CD4-positive, alpha-beta T cell treated with Interleukin-15 for 1 hour (primary cell): ENCODE results near the gene SCAMP2.
"Not testable (repeated sequence)": the region's sequence is repeated elsewhere in the genome, so short reads cannot be mapped to it uniquely, and the experiment has no call there.

Experiments
- DNase-seq: peaks from one replicate; pipeline ENCODE4 v3.0.0-alpha.2; 2020

Gene SCAMP2, protein sequence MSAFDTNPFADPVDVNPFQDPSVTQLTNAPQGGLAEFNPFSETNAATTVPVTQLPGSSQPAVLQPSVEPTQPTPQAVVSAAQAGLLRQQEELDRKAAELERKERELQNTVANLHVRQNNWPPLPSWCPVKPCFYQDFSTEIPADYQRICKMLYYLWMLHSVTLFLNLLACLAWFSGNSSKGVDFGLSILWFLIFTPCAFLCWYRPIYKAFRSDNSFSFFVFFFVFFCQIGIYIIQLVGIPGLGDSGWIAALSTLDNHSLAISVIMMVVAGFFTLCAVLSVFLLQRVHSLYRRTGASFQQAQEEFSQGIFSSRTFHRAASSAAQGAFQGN

DNA sequence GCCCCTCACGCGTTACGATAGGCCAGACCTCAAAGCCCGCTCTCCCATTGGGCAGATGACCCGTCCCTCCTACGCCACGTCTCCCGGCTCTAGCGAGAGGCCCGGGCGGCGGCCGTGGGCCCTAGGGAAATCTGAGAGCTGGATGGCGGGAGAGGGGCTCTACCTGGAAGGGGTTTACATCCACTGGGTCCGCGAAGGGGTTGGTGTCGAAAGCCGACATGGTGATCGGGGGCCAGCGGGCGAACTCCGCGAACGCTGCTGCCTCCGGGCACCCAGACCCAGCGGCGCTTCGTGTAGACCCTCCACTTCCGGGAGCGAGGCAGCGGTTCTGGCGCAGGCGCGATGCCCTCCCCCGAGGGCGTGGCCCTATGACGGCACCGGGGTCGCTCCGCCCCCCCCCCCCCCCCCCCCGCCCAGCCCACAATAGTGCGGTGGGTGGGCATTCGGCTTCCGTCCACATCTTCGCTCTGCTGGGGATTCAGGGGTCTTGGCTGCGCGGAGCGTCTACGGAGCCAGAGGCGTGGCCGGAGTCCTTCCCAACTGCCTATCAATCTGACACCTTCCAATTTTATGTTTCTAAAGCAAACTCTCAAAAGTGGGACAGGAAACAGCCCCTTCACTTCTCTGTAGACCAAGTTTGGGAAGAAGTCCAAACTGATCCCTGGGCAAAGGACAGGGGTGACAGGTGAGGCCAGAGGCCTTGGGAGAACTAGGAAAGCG lies at the start of gene SCAMP2:
TSS of gene SCAMP2 (minus strand) at position 330 of the 720 bp plus-strand sequence. CDS start at position 220, 110 bp downstream.
- peak; percentile 93 for DNase-seq

DNA sequence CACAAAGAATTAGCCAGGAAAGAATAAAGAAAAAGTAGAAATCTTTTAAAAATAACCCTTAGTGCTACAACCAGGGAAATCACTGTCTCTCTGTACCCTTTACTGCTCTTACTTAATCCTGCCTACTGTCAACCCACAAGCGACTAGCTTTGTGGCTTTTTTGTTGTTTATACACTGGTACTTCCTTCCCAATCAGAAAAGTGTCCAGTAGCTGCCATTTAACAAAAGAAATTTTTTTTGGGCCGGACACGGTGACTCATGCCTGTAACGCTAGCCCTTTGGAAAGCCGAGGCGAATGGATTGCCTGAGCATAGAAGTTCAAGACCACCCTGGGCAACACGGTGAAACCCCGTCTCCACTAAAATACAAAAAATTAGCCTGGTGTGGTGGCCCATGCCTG lies 47.3 kb upstream of the SCAMP2 start:
- DNase-seq: no peak

DNA sequence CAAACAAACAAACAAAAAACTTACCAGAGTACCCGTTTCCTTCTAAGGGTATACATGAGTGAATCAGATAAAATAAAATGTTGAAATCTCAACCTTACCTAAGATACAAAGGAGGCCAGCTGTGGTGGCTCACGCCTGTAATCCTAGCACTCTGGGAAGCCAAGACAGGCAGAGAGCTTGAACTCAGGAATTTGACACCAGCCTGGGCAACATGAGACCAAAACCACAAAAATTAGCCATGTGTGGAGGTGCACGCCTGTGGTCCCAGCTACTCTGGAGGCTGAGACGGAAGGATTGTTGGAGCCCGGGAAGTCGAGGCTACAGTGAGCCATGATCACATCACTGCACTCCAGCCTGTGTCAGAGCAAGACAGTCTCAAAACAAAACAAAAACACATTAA lies 44.5 kb upstream of the SCAMP2 start:
- no peak for DNase-seq

DNA sequence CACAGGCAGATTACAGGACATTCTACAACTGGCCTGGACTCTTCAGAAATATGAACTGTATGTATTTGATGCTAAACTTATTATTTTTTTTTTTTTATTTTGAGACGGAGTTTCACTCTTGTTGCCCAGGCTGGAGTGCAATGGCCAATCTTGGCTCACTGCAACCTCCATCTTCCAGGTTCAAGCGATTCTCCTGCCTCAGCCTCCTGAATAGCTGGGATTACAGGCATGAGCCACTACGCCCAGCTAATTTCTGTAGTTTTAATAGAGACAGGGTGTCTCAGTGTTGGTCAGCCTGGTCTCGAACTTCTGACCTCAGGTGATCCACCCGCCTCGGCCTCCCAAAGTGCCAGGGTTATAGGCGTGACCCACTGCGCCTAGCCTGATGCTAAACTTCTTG lies 40.6 kb upstream of the SCAMP2 start:
- DNase-seq: not testable (repeated sequence)

DNA sequence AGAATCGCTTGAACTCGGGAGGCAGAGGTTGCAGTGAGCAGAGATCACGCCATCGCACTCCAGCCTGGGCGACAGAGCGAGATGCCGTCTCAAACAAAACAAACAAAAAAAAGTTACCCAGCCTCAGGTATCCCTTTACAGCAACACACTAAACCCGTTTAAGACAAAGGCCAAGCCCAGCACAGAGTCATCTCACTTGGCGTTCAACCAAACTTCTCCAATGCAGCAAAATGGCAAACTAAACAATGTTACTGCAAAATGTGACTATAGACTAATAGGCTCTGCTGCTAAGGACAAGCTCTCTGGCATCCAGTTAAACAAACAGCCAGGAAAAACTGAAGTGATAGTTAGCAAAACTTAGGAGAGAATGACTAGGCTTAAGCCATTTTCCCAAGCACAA lies 39.9 kb upstream of the SCAMP2 start:
- DNase-seq: no peak

DNA sequence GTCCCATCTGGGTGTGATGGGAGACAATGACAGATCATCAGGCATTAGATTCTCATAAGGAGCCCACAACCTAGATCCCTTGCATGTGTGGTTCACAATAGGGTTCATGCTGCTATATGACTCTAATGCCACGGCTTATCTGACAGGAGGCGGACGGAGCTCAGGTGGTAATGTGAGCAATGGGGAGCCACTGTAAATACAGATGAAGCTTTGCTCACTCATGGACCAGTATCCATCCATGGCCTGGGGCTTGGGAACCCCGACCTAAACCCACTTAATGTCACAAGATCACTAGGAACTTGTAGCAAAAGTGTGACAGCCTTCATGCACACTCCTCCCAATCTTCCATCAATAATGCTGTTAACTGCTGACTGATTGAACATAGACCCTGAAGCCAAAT lies 35.5 kb upstream of the SCAMP2 start:
- DNase-seq: no peak

DNA sequence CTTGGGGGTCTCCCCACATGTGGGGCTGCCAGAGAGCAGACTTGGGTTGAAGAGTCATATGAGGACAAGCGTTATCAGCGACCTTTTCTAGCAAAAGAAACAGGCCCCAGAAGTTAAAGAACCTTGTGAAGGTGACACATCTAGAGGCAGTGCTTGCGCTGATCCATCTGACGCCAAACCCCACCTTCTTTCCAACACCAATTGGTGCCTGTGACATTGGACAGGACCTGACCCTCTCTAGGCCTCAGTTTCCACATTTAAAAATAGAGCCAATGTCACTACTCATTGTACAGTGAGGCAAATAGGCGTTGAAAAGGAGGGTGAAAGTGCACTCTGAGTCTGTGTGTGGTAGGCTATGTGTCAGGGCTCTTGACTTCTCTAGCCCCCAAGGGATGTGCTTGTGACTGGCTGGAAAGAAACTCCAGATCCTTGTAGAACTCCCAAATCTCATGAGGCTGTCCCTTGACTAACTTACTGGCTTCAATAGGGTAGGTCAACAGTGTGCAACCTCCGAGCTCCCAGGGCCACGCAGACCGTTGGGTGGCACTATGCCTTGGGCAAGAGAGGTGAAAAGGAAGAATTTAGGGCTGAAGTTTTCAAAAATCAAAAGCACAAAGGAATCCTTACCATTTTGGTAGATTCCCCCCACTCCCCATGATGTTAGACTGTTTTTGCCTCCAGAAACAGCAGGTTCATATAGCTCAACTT lies 34.2 kb upstream of the SCAMP2 start:
- no peak for DNase-seq

DNA sequence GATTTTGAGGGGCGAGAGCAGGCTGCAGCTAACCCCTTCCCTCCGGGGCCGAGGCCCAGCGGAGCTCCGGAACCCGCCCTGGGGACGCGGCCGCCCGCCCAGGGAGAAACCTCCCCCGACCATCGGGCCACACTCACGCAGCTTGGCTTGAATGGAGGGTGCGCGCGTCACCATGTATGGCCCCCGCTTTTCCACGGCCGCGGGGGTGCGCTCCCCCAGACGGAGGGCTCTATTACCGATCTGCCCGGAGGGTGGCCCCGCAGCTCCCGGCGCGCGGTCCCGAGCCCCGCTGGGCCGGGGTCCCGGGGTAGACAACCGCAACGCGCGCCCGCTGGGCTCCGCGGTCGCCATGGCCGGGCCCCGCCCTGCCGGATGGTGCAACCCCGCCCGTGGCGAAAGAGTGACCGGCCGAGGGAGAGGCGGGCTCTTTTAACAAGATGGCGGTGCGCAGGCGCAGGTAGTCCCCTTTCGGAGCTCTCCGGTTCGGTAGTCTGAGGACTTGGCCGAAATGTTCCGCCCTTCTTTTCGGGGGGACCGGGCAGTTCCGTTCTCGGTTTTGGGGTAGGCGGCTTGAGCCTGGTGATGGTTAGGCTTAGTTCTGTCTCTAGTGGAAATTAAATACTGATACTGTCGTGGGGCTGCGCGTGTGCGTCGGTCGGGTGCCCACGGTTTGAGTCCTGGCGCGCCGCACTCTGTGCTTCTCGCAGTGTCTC lies 33.4 kb upstream of the SCAMP2 start, which contains the start of gene FAM219B:
TSS of gene FAM219B (minus strand) at position 402 of the 713 bp plus-strand sequence. CDS start at position 351, 51 bp downstream.
- DNase-seq: peak; percentile 82

DNA sequence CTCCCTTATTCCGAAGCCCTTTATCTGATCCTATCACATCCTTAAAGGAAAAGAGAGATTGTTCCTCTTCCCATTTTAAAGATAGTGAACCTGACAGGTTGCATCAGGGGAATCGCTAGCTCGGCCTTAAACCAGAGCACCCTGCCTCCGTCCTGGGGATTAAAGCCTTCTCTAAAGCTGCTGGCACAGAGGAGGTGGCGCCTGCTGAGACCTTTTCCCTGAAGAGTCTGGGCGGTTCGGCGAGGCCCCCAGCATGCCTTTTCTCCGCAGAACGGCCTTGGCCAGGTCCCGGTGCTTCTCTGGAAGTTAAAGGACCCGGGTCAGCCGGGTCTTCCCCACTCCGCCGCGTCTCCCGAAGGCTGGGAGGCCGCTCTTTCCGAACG lies 32.9 kb upstream of the SCAMP2 start:
- DNase-seq: no peak

DNA sequence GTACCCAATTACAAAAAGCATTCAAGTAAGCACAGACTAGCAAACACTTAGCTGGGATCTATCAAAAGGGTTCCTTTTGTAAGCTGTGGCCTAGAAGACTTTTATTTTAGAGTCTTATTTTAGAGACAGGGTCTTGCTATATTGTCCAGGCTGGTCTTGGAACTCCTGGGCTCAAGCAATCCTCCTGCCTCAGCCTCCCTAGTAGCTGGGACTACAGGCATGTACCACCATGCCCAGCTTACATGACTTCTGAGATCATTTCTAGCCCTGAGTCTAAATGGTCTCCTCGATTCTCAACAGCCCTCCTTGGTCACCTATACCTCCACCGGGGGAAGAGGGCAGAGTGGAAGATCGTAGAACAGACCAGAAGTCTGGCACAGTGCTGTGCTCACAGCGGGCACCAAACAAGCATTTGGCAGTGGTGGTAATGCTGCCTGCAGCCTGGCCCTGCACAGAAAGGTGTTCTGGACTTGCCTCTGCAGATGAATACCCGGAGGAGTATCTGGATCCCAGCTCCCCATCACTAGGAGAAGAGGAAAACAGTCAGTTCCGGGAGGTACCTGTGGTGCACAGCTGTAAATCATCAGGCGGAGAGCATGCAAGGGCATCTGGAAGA lies 31.1 kb upstream of the SCAMP2 start:
- DNase-seq: no peak

DNA sequence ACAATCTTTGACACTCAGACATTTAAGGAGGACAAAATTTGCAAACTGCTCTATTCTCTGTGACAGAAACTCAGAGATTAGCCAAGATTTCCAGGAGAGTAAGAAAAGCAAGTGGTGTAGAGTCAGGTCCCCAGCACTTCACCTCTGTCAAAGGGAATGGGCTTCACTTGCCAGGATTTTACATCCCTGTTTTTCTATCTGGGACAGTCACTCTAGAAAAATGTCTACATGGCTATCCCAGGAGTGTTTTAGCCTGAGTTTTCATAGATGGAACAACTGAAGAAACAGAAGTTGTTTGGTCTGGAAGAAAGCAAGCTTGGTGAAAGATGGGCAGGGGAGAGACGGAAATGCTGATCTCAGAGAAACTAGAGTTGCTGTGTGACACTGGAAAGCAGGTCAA lies 30.5 kb upstream of the SCAMP2 start:
- DNase-seq: no peak

DNA sequence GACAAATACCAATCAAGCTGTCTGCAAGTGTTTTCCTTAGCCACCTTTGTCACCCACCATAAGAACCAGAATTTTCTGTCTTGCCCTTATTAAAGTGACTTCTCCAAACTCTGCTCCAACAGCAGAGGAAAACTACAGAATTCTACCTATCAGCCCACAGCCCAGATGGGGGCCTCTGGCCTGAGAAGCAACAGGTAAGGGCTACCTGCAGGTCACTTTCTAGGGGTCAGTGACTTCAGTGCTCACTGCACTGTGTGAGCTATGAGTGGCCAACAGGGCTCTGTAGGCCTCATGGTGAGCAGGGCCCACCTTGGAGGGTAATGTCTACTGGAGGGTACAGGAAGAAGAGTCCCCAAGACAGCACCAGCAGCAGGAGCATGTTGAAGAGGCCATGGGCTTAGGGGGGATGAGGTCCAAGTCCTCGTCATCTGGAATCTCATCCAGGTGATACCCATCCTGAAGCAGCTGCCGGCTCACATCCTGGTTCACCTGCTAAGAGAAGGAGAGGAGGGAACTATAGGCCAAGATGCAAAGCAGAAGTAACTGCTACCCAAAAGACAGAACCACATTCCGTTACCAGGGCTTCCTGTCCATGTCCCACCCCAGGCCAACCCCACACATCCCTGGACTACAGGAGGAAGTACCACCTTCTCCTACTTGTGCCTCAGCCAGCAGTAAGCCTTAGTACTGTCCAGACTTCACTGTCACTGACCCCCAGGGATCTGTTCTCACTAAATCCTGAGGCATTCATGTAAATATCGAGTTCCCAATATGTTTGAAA lies 29.3 kb upstream of the SCAMP2 start:
- DNase-seq: no peak

DNA sequence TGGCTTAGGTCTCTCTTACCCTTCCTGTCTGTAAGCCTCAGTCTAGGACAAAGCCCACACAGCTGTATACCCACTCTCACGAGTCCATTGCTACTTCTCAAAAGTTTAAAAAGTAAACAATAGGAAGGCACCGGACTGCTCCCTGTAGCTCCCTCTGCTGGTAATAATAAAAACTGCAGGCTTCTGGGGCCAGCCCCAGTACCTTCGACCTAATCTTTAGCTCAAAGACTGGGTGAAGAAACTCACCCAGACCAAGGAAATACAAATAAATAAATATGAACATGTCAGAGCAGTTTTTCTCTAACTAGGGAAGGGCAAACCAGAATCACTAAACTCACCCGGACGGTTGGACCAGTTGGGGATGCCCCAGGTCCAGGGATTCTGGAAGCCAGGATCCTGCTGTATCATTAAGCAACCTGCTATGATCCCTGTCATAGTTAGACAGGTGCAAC lies 28.5 kb upstream of the SCAMP2 start:
- peak; percentile 66 for DNase-seq

DNA sequence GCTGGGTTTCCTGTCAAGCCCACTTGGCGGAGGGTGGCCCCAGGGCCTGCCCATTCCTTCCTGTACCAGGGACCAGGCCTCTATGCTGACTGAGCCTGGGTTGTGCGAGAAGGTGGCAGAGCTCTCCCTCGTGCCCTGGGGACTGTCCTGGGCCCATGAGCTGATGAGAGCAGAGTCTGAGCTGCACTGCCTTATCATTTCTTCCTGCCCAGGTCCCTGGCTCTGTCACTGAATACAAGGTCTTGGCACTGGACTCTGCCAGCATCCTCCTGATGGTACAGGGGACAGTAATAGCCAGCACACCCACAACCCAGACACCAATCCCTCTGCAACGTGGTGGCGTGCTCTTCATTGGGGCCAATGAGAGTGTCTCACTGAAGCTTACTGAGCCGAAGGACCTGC lies 24.1 kb upstream of the SCAMP2 start:
- no peak for DNase-seq

DNA sequence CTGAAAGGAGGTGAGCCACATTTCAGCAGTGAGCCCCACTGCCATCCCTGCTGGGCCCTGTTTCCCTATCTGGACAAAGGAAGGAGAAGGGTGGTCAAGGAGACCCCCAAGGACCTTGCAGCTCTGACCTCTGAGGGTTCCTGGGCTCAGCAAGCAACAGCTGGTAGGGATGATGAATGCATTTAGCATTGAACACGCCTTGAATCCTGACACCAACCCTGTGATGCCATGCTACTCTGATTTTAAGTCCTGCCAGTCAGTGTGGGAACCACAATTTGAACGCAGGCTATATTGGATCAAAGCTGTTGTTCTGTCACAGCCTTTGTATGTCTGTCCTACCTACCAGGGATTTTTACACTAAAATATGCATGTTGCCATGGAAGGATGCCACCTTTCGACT lies 23.2 kb upstream of the SCAMP2 start:
- DNase-seq: no peak

DNA sequence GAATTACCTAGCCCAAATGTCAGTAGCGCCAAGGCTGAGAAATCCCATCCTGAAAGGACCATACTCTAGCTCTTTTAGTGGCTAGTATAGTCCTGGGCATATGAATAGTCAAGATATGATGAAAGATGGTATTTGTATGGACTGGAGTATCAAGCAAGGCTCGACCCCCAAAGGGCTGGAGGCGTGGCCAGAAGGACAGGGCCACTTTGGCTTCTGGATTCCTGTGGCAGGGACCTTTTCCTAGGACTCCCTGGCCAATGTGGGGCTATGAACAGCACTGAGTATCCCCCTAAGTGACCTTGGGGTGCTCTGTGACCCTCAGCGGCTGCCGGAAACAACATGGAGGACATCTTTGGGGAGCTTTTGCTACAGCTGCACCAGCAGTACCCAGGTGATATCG lies 22.7 kb upstream of the SCAMP2 start:
- no peak for DNase-seq

DNA sequence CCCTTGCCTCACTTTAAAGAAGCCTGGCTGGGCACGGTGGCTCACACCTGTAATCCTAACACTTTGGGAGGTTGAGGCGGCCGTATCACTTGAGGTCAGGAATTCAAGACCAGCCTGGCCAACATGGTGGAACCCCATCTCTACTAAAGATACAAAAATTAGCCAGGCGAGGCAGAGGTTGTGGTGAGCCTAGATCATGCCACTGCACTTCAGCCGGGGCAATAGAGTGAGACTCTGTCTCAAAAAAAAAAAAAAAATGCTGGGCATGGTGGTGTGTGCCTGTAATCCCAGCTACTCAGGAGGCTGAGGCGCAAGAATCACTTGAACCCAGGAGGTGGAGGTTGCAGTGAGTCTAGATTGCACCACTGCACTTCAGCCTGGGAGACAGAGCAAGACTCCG lies 21.2 kb upstream of the SCAMP2 start:
- not testable (repeated sequence) for DNase-seq

DNA sequence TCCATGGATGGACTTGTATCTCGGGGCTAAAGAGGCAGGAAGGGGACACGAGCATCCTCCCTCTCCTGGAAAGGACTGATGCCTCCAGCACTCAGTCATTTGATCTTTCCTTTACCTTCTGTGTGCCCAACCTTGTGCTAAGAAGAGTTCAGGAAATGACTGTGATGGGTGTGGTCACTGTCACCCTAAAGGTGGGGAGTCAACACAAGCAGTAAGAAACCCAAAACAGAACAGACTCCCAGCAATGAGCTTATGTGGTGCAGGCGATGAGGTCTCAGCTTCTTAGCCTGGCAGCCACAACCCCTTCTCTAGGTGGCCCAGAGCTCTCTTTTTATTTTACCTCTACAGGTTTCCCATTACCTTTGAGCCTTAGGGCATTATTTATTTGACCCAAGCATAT lies 20.5 kb upstream of the SCAMP2 start:
- DNase-seq: peak; percentile 64

DNA sequence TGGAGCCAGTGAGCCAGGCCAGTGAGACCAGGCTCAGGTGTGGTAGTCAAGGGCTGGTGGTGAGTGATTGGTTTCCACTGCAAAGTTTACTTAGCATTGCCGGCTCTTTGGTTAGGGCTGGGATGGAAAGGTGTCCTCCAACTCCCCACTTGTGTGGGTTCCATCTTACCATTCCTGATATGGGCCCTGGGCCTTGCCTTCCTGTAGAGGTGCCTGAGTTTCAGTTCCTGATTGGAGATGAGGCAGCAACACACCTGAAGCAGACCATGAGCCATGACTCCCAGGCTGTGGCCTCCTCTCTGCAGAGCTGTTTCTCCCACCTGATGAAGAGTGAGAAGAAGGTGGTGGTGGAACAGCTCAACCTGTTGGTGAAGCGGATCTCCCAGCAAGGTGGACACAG lies 19.8 kb upstream of the SCAMP2 start:
- DNase-seq: no peak

DNA sequence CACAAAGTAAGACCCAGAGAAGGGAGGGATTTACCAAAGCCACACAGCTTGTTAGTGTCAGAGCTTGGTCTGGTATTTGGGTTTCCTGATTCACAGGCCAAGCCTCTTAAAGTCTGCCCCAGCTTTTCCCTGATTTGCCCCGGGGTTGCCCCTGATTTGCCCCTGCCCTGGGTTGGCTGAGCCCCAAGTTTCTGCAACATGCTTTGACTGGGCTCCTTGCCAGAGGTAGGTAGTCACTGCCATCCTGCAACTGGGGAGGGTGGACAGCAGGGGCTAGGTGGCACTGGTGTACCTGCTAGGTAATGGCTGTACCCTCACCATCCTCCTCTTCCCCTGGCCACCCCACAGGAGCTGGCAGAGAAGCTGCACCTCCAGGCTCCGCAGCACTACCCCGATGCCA lies 19.1 kb upstream of the SCAMP2 start:
- DNase-seq: no peak

DNA sequence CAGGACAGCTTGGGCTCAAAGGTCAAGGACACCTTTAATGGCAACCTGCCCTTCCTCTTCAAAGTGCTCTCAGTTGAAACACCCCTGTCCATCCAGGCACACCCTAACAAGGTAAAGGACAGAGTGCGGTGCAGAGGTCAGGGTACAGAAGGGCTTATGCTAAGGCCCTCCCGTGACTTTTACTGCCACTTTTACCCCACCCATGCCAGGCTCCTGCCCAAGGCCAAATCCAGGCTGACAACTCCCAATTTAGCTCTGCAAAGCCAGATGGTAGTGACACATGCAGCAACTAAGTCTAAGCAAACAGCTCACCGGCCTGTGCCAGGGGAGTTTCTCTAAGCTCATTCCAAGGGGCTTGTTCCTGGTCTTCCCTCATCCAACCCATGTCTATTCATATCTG lies 18.3 kb upstream of the SCAMP2 start:
- no peak for DNase-seq

DNA sequence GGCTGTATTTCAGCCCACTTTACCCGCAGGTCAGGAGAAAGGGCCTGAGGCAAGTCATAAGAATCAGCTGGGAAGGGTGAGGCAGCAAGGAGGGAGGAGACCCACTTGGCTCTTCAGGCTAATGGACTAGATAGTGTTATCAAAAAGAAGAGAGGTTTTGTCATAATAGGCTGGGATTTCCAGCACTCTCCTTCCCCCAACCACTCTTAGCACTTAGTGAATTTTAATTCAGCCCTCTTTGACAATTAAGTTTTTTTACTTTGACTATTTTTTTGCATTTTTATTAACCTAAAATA lies 17.4 kb upstream of the SCAMP2 start:
- DNase-seq: no peak
